Calu3 (cell line): ENCODE measurements around the gene MMP3. TPM values are rescaled to one million over a fixed set of nuclear protein-coding genes. Genes with fewer than 3 reads are reported as not detected.

Experiments
- BruUV-seq: library from RNA; stranded (reverse); fragments of 400-500 nt; replicated peaks from 2 replicates; lab custom pipeline; 2021; lab: Mats Ljungman, UMichigan
- CTCF ChIA-PET: fragments of 300-600 bp; sonication (Branson Sonifier 250); formaldehyde crosslinking; loops from one replicate; lab custom pipeline; 2022; ENCODE audit warnings: antibody characterized with exemption; lab: Charles Lee
- DNase-seq: peaks from one replicate; pipeline ENCODE4 v3.0.0; 2022
- H3K27ac Mint-ChIP-seq: one replicate; pipeline ENCODE4 v1.8.0; 2022; ENCODE audit warnings: mixed read lengths; ENCODE audit not compliant: unreplicated experiment
- H3K27me3 Mint-ChIP-seq: one replicate; pipeline ENCODE4 v1.8.0; 2022; ENCODE audit warnings: mixed read lengths; ENCODE audit not compliant: unreplicated experiment
- H3K36me3 Mint-ChIP-seq: one replicate; pipeline ENCODE4 v1.8.0; 2022; ENCODE audit warnings: mild to moderate bottlenecking, moderate library complexity, mixed read lengths; ENCODE audit not compliant: insufficient read depth, unreplicated experiment
- H3K4me1 Mint-ChIP-seq: one replicate; pipeline ENCODE4 v1.8.0; 2022; ENCODE audit warnings: mild to moderate bottlenecking, low read depth, mixed read lengths; ENCODE audit not compliant: unreplicated experiment
- H3K4me3 Mint-ChIP-seq: one replicate; pipeline ENCODE4 v1.8.0; 2022; ENCODE audit warnings: mild to moderate bottlenecking, low read depth, moderate library complexity, mixed read lengths; ENCODE audit not compliant: unreplicated experiment
- H3K9me3 Mint-ChIP-seq: one replicate; pipeline ENCODE4 v1.8.0; 2022; ENCODE audit warnings: low read depth, mixed read lengths; ENCODE audit not compliant: unreplicated experiment
- intact Hi-C: fragments of 100-400 bp; cut with micrococcal nuclease; formaldehyde crosslinking; loops from one replicate; pipeline ENCODE4 v1.10.0; 2022; ENCODE audit not compliant: unreplicated experiment
- total RNA-seq: library from RNA; stranded (reverse); gene quantifications from 2 replicates; pipeline ENCODE4 v1.2.3, GENCODE V29; 2022
- TF ChIP-seq, protein P1 (sequence below): fragments of 200-600 bp; IDR thresholded peaks from one replicate; pipeline ENCODE4 v1.8.0; 2022; ENCODE audit warnings: antibody characterized with exemption; ENCODE audit not compliant: unreplicated experiment

Gene MMP3
- total RNA-seq, 1 experiment from 2014 or later = not detected

GRCh38 chr11:102830001-102830727 lies 13.2 kb downstream of the MMP3 start:
- no peak overlapping the region for H3K4me3 Mint-ChIP-seq
- DNase-seq = no peak
- intact Hi-C loops = loop anchor here (2.0 kb wide), 2 partner anchors 19 to 85 kb away; no protein-coding TSS in a partner anchor
- H3K27ac Mint-ChIP-seq = no peak overlapping the region
- no TSS peak for BruUV-seq
- H3K27me3 Mint-ChIP-seq = peaks cover 11% of the 10 kb centered on the region
- TF ChIP-seq, protein P1, sequence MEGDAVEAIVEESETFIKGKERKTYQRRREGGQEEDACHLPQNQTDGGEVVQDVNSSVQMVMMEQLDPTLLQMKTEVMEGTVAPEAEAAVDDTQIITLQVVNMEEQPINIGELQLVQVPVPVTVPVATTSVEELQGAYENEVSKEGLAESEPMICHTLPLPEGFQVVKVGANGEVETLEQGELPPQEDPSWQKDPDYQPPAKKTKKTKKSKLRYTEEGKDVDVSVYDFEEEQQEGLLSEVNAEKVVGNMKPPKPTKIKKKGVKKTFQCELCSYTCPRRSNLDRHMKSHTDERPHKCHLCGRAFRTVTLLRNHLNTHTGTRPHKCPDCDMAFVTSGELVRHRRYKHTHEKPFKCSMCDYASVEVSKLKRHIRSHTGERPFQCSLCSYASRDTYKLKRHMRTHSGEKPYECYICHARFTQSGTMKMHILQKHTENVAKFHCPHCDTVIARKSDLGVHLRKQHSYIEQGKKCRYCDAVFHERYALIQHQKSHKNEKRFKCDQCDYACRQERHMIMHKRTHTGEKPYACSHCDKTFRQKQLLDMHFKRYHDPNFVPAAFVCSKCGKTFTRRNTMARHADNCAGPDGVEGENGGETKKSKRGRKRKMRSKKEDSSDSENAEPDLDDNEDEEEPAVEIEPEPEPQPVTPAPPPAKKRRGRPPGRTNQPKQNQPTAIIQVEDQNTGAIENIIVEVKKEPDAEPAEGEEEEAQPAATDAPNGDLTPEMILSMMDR = no peak
- peaks cover 6% of the 10 kb centered on the region for H3K36me3 Mint-ChIP-seq
- CTCF ChIA-PET = no interaction called here
- H3K9me3 Mint-ChIP-seq = no peaks in the 10 kb centered on the region
- H3K4me1 Mint-ChIP-seq = peaks cover 18% of the 10 kb centered on the region

DNA sequence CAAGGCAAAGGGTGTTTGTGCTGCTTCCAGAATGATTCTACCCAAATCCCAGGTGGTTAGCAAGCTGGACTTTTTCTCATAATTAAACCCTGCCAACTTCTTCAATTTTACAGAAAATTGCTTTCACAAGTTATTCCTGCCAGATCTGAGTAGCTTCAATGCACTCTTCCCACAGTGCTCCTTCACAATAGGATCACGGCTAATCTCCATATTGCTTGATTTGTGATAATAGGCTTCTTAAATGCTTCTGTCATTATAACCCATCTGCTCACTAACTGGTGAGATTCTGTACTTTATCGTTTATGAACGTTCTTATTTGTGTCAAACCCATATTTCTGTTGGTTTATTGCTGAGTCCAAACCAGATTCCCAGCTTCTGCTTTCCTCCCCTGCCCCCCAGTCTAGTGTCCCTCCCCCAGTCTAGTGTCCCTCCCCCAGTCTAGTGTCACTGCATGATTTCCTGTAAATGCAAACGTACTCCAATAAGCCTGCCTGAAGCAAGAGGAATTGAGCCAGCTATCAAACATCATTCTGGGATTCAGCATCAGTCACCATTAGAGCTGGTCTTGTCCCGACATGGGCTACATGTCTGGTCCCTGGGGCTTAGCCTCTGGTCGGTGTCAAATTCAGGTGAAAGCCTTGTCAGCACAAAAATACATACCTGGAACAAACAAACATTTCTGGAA lies 14.0 kb downstream of the MMP3 start:
- H3K27me3 Mint-ChIP-seq = peaks cover 4% of the 10 kb centered on the region
- peaks cover 11% of the 10 kb centered on the region for H3K4me1 Mint-ChIP-seq
- peaks cover 6% of the 10 kb centered on the region for H3K36me3 Mint-ChIP-seq
- intact Hi-C loops = no loop called here
- H3K9me3 Mint-ChIP-seq = no peaks in the 10 kb centered on the region
- CTCF ChIA-PET = no interaction called here
- no peak for DNase-seq
- no TSS peak for BruUV-seq
- H3K27ac Mint-ChIP-seq = no peak overlapping the region
- H3K4me3 Mint-ChIP-seq = no peak overlapping the region
- TF ChIP-seq, protein P1 = no peak

DNA sequence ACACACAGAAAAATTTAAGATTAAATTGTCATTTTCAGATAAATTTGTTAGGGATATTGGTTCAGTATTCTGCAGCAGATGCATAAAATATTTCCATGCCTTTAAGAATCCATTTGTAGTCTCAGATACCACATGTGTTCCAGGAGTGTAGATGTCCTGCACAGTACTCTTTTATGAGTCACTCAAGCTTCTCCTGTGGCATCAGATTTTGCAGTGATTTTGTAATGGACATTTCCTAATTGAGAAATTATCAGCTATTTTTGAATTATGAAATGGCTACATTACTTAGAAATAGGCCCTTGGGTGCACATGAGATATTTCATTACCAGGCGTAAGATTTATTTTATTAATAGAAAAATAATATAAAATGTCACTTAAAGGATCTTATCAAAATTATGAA lies 18.9 kb downstream of the MMP3 start:
- DNase-seq = no peak
- H3K27me3 Mint-ChIP-seq = no peaks in the 10 kb centered on the region
- no peaks in the 10 kb centered on the region for H3K36me3 Mint-ChIP-seq
- no TSS peak for BruUV-seq
- CTCF ChIA-PET = no interaction called here
- TF ChIP-seq, protein P1 = no peak
- H3K9me3 Mint-ChIP-seq = no peaks in the 10 kb centered on the region
- no peak overlapping the region for H3K4me3 Mint-ChIP-seq
- no peaks in the 10 kb centered on the region for H3K4me1 Mint-ChIP-seq
- no peak overlapping the region for H3K27ac Mint-ChIP-seq
- intact Hi-C loops = no loop called here

DNA sequence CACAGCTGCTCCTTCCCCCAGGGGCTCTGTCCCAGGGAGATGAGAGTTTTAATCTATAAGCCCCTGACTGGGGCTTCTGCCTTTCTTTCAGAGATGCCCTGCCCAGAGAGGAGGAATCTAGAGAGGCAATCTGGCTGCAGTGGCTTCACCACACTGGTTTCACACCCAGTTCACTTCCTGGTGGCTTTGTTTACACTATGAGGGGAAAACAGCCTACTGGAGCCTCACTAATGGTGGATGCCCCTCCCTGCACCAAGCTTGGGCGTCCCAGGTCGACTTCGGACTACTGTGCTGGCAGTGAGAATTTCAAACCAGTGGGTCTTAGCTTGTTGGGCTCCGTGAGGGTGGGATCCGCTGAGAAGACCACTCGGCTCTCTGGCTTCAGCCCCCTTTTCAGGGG lies 23.9 kb downstream of the MMP3 start:
- Mint-ChIP-seq H3K27me3 (peaks cover 20% of the 10 kb centered on the region), H3K9me3 (peaks cover 7% of the 10 kb centered on the region), H3K4me1 (no peaks in the 10 kb centered on the region), H3K4me3 (no peak overlapping the region), H3K36me3 (no peaks in the 10 kb centered on the region), H3K27ac (no peak overlapping the region)
- intact Hi-C loops = no loop called here
- BruUV-seq = no TSS peak
- no peak for DNase-seq
- TF ChIP-seq, protein P1 = no peak
- CTCF ChIA-PET = no interaction called here
